Epithelial cell of proximal tubule (primary cell): Measurements from ENCODE around the gene RND1. TPM values are rescaled to one million over a fixed set of nuclear protein-coding genes. Genes with fewer than 3 reads are reported as not detected.

Experiments
- DNase-seq: peaks from one replicate; pipeline ENCODE4 v3.0.0-alpha.2; 2011; ENCODE audit warnings: low read depth
- H3K4me3 ChIP-seq: 2 replicates; pipeline ENCODE4 v1.5.1; 2011; ENCODE audit warnings: low read depth, mild to moderate bottlenecking, low read length
- total RNA-seq: library from RNA; depleted of rRNA; stranded (reverse); fragments of >200 nt; gene quantifications from 2 replicates; pipeline ENCODE4 v1.2.3, GENCODE V29; 2015
- TF ChIP-seq, protein P1 (sequence below): conservative IDR thresholded peaks from 2 replicates; pipeline ENCODE4 v1.5.1; 2012; ENCODE audit warnings: low read depth, mild to moderate bottlenecking, low read length

The RND1 gene
- total RNA-seq, 1 donor from 2014 or later, result 8.9 TPM

DNA sequence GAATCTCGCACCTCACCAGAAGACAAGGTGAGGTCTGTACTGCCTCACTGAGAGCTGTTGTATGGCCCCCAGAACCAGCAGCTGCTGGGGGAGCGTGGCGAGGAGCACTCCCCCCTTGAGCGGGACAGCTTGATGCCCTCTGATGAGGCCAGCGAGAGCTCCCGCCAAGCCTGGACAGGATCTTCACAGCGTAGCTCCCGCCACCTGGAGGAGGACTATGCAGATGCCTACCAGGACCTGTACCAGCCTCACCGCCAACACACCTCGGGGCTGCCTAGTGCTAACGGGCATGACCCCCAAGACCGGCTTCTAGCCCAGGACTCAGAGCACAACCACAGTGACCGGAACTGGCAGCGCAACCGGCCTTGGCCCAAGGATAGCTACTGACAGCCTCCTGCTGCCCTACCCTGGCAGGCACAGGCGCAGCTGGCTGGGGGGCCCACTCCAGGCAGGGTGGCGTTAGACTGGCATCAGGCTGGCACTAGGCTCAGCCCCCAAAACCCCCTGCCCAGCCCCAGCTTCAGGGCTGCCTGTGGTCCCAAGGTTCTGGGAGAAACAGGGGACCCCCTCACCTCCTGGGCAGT lies 38.1 kb downstream of the RND1 start:
- no peak for DNase-seq
- TF ChIP-seq, protein P1, sequence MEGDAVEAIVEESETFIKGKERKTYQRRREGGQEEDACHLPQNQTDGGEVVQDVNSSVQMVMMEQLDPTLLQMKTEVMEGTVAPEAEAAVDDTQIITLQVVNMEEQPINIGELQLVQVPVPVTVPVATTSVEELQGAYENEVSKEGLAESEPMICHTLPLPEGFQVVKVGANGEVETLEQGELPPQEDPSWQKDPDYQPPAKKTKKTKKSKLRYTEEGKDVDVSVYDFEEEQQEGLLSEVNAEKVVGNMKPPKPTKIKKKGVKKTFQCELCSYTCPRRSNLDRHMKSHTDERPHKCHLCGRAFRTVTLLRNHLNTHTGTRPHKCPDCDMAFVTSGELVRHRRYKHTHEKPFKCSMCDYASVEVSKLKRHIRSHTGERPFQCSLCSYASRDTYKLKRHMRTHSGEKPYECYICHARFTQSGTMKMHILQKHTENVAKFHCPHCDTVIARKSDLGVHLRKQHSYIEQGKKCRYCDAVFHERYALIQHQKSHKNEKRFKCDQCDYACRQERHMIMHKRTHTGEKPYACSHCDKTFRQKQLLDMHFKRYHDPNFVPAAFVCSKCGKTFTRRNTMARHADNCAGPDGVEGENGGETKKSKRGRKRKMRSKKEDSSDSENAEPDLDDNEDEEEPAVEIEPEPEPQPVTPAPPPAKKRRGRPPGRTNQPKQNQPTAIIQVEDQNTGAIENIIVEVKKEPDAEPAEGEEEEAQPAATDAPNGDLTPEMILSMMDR, result no peak
- H3K4me3 ChIP-seq, result no peak overlapping the region

DNA sequence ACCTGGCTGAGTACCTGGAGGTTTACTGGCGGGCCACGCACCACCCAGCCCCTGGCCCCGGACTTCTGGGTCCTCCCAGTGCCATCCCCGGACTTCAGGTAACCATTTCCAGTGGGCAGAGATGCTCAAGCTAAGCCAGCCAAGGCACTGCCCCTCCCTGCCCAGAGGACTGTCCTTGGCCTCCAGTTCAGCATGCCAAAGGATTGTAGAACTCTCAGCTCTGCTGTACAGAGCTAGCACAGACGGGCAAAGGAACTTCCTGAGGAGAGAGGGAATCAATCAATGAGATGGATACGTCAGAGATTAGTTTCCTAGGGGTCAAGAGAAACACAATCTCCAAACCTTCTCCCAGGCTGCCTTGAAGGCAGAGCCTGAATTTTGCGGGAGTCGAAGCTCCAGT lies 38.6 kb downstream of the RND1 start:
- DNase-seq, result no peak
- H3K4me3 ChIP-seq, result no peak overlapping the region
- TF ChIP-seq, protein P1, result no peak

DNA sequence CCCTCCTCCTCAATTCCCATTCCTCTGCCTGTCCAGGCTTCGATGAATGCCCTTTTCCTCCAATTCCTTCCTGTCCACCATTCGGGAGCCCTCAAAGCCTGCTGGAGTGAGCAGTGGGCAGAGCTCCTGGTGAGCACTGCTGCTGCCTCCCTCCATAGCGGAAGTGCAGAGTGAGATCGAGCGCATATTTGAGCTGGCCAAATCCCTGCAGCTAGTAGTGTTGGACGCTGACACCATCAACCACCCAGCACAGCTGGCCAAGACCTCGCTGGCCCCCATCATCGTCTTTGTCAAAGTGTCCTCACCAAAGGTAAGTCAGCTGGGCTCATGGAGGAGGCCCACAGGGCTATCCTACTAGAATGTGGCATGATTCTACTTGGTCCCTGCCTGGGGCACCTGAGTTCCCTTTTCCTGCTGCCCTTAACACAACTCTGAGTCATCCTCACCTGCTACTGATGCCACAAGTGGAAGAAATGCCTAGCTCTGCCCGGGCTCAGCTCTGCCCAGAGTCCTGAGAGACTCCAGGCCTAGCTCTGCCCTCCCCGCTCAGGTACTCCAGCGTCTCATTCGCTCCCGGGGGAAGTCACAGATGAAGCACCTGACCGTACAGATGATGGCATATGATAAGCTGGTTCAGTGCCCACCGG lies 39.3 kb downstream of the RND1 start:
- no peak overlapping the region for H3K4me3 ChIP-seq
- no peak for DNase-seq

GRCh38 chr12:48824905-48825304 lies 40.8 kb downstream of the RND1 start:
- no peak overlapping the region for H3K4me3 ChIP-seq
- no peak for DNase-seq
- TF ChIP-seq, protein P1, result no peak

More for the DNA sequence above, 39.3 kb downstream of the RND1 start:
- TF ChIP-seq, protein P1, result no peak

DNA sequence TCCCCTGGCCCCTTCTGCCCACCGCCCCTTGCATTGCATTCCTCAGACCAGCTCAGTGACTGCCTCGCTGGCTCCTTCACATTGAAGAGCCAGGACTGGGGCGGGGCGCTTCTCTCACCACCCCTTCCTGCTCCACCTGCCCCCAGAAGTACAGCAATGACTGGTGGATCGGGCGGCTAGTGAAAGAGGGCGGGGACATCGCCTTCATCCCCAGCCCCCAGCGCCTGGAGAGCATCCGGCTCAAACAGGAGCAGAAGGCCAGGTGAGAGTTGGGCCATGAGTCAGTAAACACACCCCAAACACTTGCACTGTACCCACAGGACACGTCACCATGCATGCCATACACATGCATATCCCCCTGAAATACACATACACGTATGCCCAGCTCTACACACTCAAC lies 41.6 kb downstream of the RND1 start:
- TF ChIP-seq, protein P1, result no peak
- no peak for DNase-seq
- no peak overlapping the region for H3K4me3 ChIP-seq

- H3K4me3 ChIP-seq, result no peak overlapping the region
- TF ChIP-seq, protein P1, result no peak
- DNase-seq, result no peak
Observed at GRCh38 chr12:48823281-48823680, 42.4 kb downstream of the RND1 start.

DNA sequence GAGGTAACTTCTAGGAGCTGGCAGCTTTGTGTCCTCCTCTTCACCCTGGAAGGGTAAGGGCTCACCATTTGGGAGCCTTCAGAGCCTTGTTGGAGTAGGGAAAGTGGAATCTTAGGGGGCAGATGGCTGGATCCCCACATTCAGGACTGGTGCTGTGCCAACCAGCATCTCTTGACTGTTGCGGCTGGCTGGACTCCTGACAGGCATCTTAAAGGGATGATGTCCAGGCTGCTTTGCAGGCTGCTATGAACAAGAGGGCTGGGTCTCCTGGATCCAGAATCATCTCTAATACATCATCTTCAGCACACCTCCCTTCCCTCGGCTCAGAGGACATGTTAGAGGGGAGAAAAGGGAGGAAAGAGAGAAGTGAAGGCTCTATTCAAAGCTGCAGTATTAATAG lies 43.0 kb downstream of the RND1 start:
- no peak for DNase-seq
- no peak overlapping the region for H3K4me3 ChIP-seq
- TF ChIP-seq, protein P1, result no peak
